Epithelial cell of proximal tubule (primary cell): ENCODE results near the gene SLC6A9. TPM values are rescaled to one million over a fixed set of nuclear protein-coding genes. Genes with fewer than 3 reads are reported as not detected.

ENCODE experiments used
- DNase-seq: peaks from one replicate; pipeline ENCODE4 v3.0.0-alpha.2; 2011; ENCODE audit warnings: low read depth
- H3K4me3 ChIP-seq: 2 replicates; pipeline ENCODE4 v1.5.1; 2011; ENCODE audit warnings: low read depth, mild to moderate bottlenecking, low read length
- CTCF ChIP-seq: conservative IDR thresholded peaks from 2 replicates; pipeline ENCODE4 v1.5.1; 2012; ENCODE audit warnings: low read depth, mild to moderate bottlenecking, low read length
- total RNA-seq: library from RNA; depleted of rRNA; stranded (reverse); fragments of >200 nt; gene quantifications from 2 replicates; pipeline ENCODE4 v1.2.3, GENCODE V29; 2015

The SLC6A9 gene
- total RNA-seq, 1 donor from 2014 or later = 1.3 TPM

GRCh38 chr1:44014365-44015104 lies 16.7 kb downstream of the SLC6A9 start:
- TF ChIP-seq CTCF = no peak
- H3K4me3 ChIP-seq = no peak overlapping the region
- DNase-seq = no peak

DNA sequence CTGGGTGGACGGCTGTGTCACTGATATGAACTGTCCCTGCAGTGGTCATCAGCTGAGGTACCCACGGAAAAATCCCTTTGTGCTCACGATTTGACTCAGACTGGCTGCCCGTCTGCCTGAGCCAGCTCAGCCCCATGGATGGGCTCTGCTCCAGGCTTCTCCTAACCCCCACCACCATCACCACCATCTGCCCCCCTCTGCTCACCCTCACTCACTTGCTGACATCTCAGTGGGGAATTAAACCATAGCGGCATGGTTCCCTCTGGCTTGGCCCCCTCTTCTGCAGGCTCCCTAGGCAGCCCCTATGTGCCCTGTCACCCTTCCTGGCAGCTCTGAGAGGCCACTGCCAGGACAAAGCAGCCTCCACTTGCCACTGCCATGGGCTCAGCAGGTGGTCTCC lies 17.3 kb downstream of the SLC6A9 start:
- no peak for TF ChIP-seq CTCF
- no peak overlapping the region for H3K4me3 ChIP-seq
- no peak for DNase-seq

- H3K4me3 ChIP-seq = no peak overlapping the region
- TF ChIP-seq CTCF = no peak
- DNase-seq = no peak
These were observed 18.2 kb downstream of the SLC6A9 start for GRCh38 chr1:44012941-44013609.

- no peak overlapping the region for H3K4me3 ChIP-seq
- DNase-seq = no peak
- TF ChIP-seq CTCF = no peak
These were observed 18.9 kb downstream of the SLC6A9 start for GRCh38 chr1:44012404-44012803.

GRCh38 chr1:44010935-44011471 lies 20.3 kb downstream of the SLC6A9 start:
- DNase-seq = no peak
- no peak overlapping the region for H3K4me3 ChIP-seq
- peak; percentile 9 for TF ChIP-seq CTCF

DNA sequence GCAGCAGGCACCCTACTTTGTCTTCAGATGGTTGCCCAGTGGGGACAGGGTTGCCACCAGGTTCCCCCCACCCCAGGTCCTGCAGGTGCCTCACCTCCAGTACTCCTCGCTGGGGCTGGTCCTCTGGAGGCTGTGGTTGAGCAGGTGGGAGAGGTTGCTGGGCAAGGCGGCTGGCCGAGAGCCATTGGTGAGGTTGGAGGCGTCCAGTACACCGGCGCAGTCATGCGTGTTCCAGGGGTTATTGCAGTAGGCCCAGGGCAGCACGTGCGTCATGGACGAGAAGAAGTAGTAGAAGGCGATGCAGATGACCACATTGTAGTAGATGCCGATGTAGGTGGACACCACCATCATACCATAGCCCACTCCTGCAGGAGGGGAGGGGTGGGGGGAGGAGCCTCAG lies 23.0 kb downstream of the SLC6A9 start:
- no peak for DNase-seq

More for the DNA sequence above, 23.0 kb downstream of the SLC6A9 start:
- TF ChIP-seq CTCF = no peak
- no peak overlapping the region for H3K4me3 ChIP-seq
